Measurements from ENCODE around the gene COL26A1. TPM values are rescaled to one million over a fixed set of nuclear protein-coding genes. Genes with fewer than 3 reads are reported as not detected.

The COL26A1 gene
- total RNA-seq, 1 donor from 2014 or later = not detected

GRCh38 chr7:101370836-101371235, 8.2 kb downstream of the COL26A1 start:
- intact Hi-C loops (cut with micrococcal nuclease) = no loop called here

GRCh38 chr7:101373812-101374614, 11.3 kb downstream of the COL26A1 start:
- intact Hi-C loops (cut with micrococcal nuclease) = no loop called here

- intact Hi-C loops (cut with micrococcal nuclease) = no loop called here
Measured at GRCh38 chr7:101374990-101375389, 12.3 kb downstream of the COL26A1 start.

GRCh38 chr7:101376601-101377000, 13.9 kb downstream of the COL26A1 start:
- intact Hi-C loops (cut with micrococcal nuclease) = no loop called here

GRCh38 chr7:101377189-101377736, 14.6 kb downstream of the COL26A1 start:
- intact Hi-C loops (cut with micrococcal nuclease) = no loop called here

- intact Hi-C loops (cut with micrococcal nuclease) = no loop called here
Measured at GRCh38 chr7:101378751-101379174, 16.1 kb downstream of the COL26A1 start.

GRCh38 chr7:101379302-101379701, 16.6 kb downstream of the COL26A1 start:
- intact Hi-C loops (cut with micrococcal nuclease) = no loop called here

GRCh38 chr7:101381549-101382111, 19.0 kb downstream of the COL26A1 start:
- intact Hi-C loops (cut with micrococcal nuclease) = no loop called here

GRCh38 chr7:101382937-101383336, 20.3 kb downstream of the COL26A1 start:
- intact Hi-C loops (cut with micrococcal nuclease) = no loop called here

GRCh38 chr7:101386177-101386557, 23.5 kb downstream of the COL26A1 start:
- intact Hi-C loops (cut with micrococcal nuclease) = no loop called here

GRCh38 chr7:101386558-101387231, 24.0 kb downstream of the COL26A1 start:
- intact Hi-C loops (cut with micrococcal nuclease) = no loop called here

- intact Hi-C loops (cut with micrococcal nuclease) = no loop called here
Measured at GRCh38 chr7:101390901-101391301, 28.2 kb downstream of the COL26A1 start.

- intact Hi-C loops (cut with micrococcal nuclease) = no loop called here
Measured at GRCh38 chr7:101391991-101392390, 29.3 kb downstream of the COL26A1 start.

GRCh38 chr7:101393865-101394264, 31.2 kb downstream of the COL26A1 start:
- intact Hi-C loops (cut with micrococcal nuclease) = no loop called here

- intact Hi-C loops (cut with micrococcal nuclease) = no loop called here
Measured at GRCh38 chr7:101395376-101395775, 32.7 kb downstream of the COL26A1 start.

- intact Hi-C loops (cut with micrococcal nuclease) = no loop called here
Measured at GRCh38 chr7:101397243-101397642, 34.6 kb downstream of the COL26A1 start.

GRCh38 chr7:101397770-101398324, 35.2 kb downstream of the COL26A1 start:
- intact Hi-C loops (cut with micrococcal nuclease) = no loop called here

GRCh38 chr7:101398396-101399289, 36.0 kb downstream of the COL26A1 start:
- intact Hi-C loops (cut with micrococcal nuclease) = no loop called here

GRCh38 chr7:101399759-101400158, 37.1 kb downstream of the COL26A1 start:
- intact Hi-C loops (cut with micrococcal nuclease) = no loop called here

- intact Hi-C loops (cut with micrococcal nuclease) = no loop called here
Measured at GRCh38 chr7:101400751-101401150, 38.1 kb downstream of the COL26A1 start.
